ENCODE data around the gene AQP4.

GRCh38 chr18:26826656-26827235, 38.8 kb downstream of the AQP4 start:
- TF ChIP-seq, protein P1, sequence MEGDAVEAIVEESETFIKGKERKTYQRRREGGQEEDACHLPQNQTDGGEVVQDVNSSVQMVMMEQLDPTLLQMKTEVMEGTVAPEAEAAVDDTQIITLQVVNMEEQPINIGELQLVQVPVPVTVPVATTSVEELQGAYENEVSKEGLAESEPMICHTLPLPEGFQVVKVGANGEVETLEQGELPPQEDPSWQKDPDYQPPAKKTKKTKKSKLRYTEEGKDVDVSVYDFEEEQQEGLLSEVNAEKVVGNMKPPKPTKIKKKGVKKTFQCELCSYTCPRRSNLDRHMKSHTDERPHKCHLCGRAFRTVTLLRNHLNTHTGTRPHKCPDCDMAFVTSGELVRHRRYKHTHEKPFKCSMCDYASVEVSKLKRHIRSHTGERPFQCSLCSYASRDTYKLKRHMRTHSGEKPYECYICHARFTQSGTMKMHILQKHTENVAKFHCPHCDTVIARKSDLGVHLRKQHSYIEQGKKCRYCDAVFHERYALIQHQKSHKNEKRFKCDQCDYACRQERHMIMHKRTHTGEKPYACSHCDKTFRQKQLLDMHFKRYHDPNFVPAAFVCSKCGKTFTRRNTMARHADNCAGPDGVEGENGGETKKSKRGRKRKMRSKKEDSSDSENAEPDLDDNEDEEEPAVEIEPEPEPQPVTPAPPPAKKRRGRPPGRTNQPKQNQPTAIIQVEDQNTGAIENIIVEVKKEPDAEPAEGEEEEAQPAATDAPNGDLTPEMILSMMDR (IDR thresholded peaks at IDR 0.05), result no peak
- no peak for TF ChIP-seq POLR2AphosphoS5 (IDR thresholded peaks at IDR 0.05)
- TF ChIP-seq EP300 (IDR thresholded peaks at IDR 0.05), result no peak
- TF ChIP-seq POLR2A (IDR thresholded peaks at IDR 0.05; ENCODE audit: low read depth), result no peak

Data from esophagus muscularis mucosa (tissue), 4 donors.